ENCODE data around the gene WDCP.
"Not testable (repeated sequence)": the region's sequence is repeated elsewhere in the genome, so short reads cannot be mapped to it uniquely, and the experiment has no call there.

The WDCP gene

DNA sequence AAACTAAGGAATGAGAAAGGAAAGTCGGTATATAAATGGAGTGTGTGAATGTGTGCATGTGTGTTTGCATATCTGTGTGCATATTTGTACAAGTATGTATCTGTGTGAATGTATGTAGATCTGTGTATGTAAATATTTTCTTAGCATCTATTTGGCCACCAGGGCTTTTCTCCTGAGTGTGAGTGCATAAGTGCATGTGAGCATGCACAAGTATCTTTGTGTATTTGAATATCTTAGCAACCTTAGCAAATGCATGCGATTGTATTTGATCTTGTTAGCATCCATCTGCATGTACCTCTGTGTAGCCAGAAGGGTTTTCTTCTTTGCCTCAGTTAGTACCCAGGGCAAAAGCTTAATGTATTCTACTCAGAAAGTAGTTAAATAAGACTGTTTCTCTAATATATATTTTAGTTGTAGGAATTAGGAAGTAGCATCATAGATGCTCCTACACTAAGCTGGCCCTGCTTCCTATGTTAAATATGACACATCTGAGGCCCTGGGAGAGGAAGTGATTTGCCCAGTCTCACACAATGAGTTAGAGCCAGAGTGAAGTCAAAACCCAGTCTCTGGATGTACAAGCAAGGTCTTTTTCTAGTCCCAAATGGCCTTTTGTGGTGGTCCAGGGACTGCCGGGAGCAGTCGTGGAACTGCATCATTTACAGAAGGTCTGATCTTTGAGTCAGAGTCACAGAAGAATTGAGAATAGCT is 11.5 kb upstream of the WDCP start:
- no peak for DNase-seq (ENCODE audit: low read depth in 3 of 3)

DNA sequence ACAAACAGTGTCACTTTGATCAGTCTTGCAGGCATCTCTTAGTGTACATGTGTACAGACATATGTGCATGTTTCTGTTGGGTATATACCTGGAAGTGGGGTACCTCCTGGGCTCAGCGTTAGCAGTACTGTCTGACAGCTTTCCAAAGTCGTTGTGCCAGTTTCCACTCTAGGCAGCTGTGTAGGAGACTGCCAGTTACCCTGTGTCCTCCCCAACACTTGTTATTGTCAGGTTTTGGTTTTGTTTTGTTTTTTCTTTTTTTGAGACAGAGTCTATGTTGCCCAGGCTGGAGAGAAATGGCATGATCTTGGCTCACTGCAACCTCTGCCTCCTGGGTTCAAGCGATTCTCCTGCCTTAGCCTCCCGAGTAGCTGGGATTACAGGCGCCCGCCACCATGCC is 8.6 kb upstream of the WDCP start:
- DNase-seq (ENCODE audit: low read depth in 3 of 3): no peak

- DNase-seq (ENCODE audit: low read depth in 3 of 3): no peak
These were observed 7.3 kb upstream of the WDCP start for GRCh38 chr2:24054366-24055010.

- no peak for DNase-seq (ENCODE audit: low read depth in 3 of 3)
These were observed 5.8 kb upstream of the WDCP start for GRCh38 chr2:24052951-24053350.

DNA sequence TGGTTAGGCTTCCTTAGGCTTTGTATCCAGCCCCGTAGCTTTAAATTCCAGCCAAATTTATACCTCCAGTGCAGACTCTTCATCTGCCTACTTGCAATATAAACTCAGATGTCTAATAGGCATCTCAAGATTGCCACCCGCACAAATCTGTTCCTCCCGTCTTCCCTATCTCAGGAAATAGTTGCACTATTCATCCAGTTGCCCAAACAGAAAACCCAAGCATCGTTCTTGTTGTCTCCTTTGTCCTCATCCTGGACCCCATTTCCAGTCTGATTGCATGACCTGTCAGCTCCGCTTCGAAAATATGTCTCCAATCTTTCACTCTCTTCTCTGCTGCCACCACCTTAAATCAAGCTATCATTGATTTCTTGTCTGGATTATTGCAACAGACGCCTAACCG is 4.6 kb upstream of the WDCP start:
- DNase-seq (ENCODE audit: low read depth in 3 of 3): no peak

- no peak for DNase-seq (ENCODE audit: low read depth in 3 of 3)
These were observed 3.1 kb upstream of the WDCP start for GRCh38 chr2:24050041-24050979.

DNA sequence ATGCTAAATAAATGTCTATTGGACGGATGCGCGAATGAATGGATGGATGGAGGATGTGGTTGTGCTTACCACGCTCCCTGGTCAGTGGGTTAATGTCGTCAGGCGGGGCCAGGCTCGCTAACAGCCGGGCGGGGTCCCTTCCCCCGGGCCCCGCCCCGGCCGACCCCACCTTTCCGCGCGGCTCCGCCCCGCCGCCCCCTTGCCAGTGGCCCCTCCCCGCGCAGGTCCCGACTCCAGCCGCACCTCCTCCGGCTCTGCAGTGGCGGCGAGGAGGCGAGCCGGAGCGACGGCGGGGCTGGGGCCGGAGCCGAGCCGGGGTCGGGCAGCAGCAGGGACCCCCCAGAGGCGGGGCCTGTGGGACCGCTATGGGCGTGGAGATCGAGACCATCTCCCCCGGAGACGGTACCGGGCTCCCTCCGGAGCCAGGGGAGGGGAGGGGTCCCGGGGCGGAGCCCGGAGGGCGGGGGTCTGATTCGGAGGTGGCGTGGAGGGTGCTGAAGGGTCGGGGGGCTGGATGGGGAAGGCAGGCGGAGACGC is 2.4 kb upstream of the WDCP start, which contains the start of gene FKBP1B:
FKBP1B (plus strand) TSS at position 257 of the 537 bp plus-strand sequence; CDS start at position 366, 109 bp downstream.
- peak in 1 of 3 experiments; percentile 19 for DNase-seq (ENCODE audit: low read depth in 3 of 3)

DNA sequence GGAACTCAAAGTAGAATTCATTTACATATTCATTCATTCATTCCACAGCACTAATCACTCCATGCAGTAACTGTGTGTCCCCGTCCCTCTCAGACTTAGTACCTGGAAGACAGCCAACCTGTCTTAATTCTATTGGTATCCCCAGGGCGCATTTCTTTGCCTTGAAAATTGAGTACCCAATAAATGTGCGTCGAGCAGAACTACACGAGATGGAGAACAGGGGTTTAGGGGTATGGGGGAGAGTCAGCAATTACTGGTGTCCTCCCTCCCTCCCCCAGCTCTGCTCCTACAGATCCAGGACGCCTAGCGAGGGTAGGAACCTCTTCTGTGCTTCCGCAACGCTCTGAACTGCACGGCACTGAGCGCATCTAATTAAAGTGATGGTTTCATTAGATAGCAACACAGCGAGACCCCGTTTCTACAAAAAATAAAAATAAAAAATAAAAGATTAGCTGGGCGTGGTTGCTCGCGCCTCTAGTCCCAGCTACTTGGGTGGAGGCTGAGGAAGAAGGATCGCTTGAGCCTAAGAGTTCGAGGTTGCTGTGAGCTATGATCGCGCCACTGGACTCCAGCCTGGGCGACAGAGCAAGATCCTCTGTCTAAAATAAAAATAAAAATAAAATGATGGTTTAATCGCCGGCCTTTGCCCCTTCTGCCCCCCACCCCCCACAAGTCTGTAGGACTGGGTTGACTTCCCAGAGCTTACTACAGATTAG is 1.7 kb upstream of the WDCP start:
- no peak for DNase-seq (ENCODE audit: low read depth in 3 of 3)

- no peak for DNase-seq (ENCODE audit: low read depth in 3 of 3)
These were observed 477 bp upstream of the WDCP start for GRCh38 chr2:24047703-24048033.

GRCh38 chr2:24046599-24046929 is 627 bp downstream of the WDCP start:
- DNase-seq (ENCODE audit: low read depth in 3 of 3): no peak

GRCh38 chr2:24045511-24046508 is 1.4 kb downstream of the WDCP start:
- DNase-seq (ENCODE audit: low read depth in 3 of 3): no peak

DNA sequence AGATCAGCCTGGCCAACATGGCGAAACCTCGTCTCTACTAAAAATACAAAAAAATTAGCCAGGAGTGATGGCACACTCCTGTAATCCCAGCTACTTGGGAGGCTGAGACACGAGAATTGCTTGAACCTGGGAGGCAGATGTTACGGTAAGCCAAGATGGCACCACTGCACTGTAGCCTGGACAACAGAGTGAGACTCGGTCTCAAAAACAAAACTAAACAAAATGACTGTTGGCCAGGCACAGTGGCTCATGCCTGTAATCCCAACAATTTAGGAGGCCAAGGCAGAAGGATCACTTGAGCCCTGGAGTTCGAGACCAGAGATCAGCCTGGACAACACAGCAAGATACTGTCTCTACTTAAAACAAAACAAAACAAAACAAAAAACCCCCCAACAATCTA is 4.1 kb downstream of the WDCP start:
- DNase-seq (ENCODE audit: low read depth in 3 of 3): not testable (repeated sequence)

- DNase-seq (ENCODE audit: low read depth in 3 of 3): no peak
These were observed 6.7 kb downstream of the WDCP start for GRCh38 chr2:24040511-24040910.

- no peak for DNase-seq (ENCODE audit: low read depth in 3 of 3)
These were observed 8.2 kb downstream of the WDCP start for GRCh38 chr2:24038786-24039499.

DNA sequence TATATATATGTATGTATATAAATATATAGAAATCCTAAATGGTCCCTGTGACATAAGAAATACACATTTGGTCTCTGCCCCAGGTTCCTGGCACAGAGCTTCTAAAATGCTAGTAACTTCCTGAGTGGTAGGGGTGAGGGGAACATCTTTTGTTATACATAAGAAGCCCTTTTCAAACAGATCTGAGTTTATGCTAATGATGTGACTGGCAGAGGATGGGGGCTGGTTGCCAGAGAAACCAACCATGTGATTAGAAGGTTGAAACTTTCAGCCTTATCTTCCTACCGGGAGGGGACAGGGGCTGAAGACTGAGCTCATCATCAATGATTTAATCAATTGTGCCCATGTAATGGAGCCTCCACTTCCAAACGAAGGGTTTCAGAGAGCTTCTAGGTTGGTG is 21.0 kb downstream of the WDCP start:
- DNase-seq (ENCODE audit: low read depth in 3 of 3): no peak

GRCh38 chr2:24024996-24025663 is 22.1 kb downstream of the WDCP start:
- DNase-seq (ENCODE audit: low read depth in 3 of 3): no peak

DNA sequence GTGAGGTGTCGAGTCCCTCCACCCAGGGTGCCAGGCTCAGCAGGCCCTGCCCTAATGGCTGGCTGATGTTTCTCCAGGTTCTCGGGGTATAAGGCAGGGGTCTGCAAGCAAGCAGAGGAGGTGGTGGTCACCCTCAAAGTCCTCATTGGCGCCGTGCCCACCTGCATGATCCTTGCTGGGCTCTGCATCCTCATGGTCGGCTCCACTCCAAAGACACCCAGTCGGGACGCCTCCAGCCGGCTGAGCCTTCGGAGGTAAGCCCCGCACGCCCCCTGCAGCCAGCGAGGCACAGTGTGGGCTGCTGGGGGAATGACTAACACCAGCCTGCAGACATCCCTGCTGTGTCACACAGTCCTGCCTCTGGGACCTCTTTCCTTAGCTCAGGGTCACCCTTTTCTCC is 23.2 kb downstream of the WDCP start:
- no peak for DNase-seq (ENCODE audit: low read depth in 3 of 3)

GRCh38 chr2:24022975-24023575 is 24.1 kb downstream of the WDCP start:
- DNase-seq (ENCODE audit: low read depth in 3 of 3): no peak

All from stimulated activated CD4-positive, alpha-beta T cell treated with anti-CD3 and anti-CD28 coated beads, TNF-alpha, amount 100 ng/mL, for 4 hours (primary cell).